Measurements from ENCODE around the gene KSR2.

Gene KSR2

DNA sequence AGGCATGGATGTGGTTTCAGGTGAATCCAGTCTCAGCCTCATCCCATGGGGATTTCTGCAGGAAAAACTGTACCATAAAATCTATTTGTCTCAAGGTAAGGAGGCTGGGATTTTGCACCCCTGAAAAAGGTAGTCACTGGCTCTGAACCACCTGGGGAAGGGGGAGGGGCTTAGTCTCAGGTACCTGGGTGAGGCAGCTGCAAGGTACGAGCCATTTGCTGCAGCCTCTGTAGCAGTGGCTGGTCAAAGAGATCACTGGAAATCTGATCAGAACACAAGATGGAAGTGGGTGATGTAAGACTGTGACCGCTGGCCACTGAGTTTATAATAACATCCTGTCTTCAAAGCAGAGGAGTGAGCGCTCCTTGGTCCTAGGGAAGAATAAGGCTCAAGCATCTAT lies 397.5 kb downstream of the KSR2 start:
- DNase-seq, result no peak

DNA sequence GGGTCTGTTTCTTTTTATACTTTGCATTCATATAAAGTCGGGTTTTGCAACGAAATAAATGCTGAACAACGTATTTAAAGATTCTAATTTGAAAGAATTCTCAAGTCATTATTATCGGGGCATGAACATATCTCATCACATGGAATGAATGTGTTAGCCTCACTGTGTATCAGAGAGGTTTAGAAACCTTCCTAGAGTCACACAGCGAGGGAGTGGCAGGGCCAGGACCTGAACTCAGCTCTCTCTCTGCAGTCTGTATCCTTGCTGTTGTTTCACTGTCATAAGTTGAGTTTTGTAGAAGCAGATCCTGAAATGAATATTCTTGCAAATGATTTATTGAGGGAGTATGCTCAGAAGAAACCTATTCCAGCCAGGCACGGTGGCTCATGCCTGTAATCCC lies 398.2 kb downstream of the KSR2 start:
- no peak for DNase-seq

DNA sequence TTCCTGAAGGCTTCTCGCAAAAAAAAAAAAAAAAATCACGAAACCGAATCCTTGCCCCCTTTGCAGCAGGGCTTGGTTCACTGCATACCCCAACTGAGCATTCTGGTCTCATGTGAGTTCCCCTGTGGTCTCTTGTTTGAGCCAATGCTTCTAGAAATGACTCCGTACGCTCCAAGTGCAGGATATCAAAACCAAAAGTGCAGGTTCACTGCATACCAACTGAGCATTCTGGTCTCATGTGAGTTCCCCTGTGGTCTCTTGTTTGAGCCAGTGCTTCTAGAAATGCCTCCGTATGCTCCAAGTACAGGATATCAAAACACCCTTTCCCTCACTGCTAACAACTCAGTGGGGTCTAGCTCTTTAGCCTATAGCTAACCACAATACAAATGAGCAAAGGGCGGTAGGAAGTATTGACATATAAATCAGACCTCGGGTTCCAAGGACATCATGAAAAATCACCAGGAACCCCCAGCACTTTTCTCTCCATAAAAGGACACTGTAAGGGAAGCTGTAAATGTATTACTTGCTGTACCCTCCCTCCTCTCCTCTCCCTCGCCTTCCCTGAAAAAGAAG lies 401.1 kb downstream of the KSR2 start:
- DNase-seq, result no peak

DNA sequence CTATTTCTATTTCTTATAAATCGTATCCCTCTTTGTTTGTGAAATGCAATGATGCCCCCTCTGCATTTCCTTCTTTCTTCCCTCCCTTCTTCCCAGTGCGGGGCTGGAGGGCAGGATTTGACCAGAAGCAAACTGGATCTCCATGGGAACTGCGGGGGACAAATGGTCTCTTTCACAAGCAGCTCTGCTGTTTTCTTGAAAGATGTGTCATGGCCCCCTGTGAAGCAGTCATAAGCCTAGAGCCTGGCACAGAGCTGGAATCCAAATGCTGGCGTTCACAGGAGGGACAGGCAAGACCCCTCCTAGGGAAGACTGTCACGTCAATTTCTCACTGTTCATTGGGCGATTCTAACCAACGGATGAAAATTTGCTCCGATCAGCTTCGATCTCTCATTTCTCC lies 403.9 kb downstream of the KSR2 start:
- DNase-seq, result peak; percentile 46

DNA sequence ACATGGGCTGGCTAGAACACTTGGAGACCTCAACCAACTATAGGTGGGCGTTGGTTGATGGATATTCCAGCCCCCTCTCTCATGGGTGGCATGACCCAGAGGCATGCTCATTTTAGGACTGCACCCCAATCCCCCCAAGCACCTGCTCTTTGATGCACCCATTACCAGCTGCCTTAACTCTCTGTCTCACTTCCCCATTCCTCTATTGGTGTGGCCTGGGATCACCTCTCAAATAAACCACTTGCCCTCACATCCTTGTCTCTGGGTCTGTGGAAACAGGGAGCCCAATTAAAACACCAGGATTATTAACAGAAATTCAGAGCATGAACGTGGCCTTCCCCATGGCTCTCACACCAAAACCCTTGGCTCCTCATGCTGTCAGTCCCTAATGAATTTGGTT lies 405.1 kb downstream of the KSR2 start:
- no peak for DNase-seq

DNA sequence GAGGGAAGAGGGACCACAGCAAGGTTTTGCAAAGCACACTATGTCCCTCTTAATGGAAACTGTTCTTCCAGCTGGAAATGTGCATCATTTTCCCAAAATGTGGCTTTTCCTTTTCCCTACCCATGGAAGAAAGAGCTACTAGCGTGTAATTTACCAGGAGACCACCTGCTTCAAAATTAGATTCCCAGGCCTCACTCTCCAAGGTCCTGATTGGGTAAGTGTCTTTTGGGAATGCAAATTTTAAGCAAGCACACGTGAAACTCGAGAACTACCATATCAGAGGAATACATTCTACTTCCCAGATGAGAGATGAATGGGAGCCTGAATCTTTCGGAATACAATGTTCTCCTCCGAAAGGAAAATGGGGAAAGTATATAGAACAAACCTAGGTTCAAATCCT lies 405.8 kb downstream of the KSR2 start:
- DNase-seq, result no peak

DNA sequence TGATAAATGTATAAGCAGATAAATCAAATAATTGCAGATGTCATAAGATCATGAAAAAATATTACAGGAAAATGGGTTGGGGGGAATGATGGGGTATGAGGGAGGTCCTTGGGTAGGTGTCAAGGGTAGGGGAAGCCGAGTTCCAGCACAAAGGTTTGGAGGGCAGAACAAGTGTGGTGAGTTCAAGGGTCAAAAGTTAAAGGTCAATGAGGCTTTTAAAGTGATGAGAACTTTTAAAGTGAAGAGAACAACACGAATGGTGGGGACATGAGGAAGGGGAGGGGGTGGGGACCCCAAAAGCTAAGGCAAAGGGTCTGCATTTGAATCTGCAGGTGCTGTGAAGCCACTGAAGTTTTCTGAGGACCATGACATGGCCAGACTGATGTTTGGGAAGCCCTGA lies 406.8 kb downstream of the KSR2 start:
- DNase-seq, result no peak

DNA sequence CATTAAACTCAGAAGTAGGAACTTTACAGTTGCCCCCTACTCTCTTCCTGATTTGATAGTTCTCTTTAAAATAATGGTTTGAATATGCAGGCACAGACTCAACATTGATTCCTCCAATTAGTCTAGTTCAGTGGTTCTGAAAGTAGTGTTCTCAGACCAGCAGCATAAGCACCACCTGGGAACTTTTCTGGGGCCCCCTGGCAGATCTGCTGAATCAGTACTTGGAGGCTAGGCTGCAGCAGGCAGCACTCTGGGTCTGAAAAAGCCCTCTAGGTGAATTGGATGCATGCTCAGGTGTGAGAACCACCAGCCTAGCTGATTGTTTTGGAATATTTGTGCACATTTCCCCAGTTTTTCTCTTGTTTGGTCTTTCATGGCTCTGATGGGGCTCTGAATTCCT lies 408.8 kb downstream of the KSR2 start:
- no peak for DNase-seq

DNA sequence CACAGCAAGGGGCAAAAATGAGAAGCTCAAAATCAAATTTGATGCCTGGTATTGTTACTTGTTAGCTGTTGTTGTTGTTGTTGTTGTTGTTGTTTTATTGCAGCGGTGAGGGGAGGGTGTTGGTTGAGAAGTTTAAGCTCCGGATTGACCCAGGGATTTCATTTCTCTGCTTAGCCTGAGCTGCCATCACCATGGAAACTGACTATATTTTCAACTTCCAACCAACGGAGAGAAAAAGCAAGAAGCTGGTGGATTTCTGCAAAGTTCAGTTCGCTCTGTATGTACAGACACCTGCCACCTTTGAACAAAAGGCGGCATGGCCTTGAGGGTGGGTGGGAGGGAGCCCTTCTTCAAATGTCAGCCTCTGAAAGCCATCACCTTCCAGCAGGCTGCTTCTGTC lies 412.9 kb downstream of the KSR2 start:
- no peak for DNase-seq

DNA sequence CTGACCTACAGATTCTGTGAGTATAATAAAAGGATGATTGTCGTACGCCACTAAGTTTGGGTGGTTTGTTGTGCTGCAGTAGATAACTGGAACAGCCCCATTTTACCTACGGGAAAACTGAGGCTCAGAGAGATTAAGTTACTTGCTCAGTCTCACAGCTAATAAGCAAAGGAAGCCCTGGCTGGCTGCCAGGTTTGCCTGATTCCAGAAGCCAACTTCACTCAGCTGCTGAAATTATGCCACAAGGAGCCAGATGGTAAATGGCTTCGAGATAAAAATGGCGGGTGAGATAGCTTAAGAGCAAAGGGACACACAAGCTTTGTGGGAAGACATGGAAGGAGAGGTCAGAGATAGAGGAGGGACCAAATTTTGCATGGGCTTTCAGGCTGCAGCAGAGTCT lies 415.8 kb downstream of the KSR2 start:
- no peak for DNase-seq

DNA sequence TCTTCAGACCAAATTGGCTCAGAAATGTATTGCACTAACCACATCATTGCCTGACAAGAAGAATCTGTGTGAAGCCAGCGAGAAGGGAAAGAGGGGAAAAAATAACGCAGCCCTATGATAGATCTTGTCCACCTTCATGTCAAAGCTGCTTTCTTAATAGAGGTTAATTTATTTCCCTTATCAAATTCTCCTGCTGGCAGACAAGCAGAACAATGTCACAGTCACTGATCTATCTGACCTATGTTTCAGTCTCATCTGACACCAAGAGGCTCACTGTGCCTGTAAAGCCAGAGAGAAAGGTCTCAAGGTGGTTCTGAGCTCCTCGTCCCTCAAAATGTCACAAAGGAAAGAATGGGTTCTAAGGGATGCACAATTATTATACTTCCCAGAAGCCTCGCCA lies 417.1 kb downstream of the KSR2 start:
- no peak for DNase-seq

DNA sequence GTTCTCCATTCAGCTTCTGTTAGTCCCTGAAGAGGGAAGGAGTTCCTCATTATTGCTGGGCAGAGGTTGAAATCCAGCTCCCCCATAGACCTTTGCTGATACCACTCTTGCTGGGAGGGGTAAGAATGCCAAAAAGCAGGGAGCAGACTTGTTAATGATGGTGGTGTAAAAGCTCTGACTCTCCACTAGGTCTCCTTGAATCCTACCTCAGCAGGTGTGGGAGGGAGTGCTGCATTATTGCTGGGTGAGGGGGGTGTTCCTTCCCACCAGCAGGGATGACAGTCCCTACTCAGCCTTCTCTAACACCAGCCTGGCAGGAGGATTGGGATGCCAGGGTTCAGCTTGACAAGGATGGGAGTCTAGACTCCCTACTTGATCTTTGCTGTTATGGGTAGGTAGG lies 421.6 kb downstream of the KSR2 start:
- no peak for DNase-seq

DNA sequence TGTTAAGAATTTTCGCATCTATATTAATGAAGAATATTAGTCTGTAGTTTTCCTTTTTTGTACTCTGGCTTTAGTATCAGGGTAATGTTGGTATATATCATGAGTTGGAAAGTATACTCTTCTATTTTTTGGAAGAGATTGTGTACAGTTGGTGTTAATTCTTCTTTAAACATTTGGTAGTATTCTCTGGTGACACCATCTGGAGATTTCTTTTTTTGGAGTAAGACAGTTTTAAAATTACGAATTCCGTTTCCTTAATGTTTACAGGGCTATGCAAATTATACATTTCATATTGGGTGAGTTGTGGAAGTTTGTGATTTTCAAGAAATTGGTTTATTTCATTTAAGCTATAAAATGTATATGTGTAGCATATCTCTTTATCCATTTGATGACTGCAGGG lies 423.6 kb downstream of the KSR2 start:
- DNase-seq, result no peak

DNA sequence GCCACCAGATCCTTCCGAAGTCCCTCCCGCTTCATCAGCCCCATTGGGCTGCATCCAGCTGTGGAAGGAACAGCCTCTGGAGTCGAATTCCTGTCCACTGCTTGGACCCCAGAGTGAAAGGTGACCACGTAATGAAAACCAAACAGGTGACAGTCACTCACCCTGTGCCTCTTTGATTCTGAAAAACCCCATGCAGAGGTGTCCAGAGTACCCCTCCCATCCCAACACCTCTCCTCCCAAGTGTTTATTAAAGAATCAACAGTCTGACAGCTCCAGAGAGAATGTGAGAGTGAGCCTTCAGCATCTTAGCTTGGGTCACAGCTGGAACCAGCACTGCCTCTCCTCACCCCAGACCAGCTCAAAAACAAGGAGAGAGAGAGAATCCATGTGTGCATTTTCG lies 428.8 kb downstream of the KSR2 start:
- no peak for DNase-seq

DNA sequence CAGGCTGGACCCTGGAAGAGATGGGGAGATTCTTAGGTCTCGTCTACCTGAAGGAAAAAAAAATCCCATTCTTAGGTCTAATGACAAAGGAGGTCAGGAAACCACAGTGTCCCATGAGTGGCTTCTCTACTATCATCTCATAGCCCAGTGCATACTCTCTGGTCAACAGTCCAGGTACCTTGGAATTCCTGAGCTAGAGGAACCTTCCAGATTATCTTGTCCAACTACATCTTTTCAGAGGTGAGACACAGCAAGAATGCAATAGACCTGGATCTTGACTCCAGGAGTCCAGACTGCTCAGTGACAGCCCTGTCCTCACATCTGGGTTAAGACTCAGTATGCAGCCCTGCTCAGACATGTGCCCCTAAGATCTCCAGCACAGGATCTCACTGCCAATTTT lies 429.9 kb downstream of the KSR2 start:
- no peak for DNase-seq

DNA sequence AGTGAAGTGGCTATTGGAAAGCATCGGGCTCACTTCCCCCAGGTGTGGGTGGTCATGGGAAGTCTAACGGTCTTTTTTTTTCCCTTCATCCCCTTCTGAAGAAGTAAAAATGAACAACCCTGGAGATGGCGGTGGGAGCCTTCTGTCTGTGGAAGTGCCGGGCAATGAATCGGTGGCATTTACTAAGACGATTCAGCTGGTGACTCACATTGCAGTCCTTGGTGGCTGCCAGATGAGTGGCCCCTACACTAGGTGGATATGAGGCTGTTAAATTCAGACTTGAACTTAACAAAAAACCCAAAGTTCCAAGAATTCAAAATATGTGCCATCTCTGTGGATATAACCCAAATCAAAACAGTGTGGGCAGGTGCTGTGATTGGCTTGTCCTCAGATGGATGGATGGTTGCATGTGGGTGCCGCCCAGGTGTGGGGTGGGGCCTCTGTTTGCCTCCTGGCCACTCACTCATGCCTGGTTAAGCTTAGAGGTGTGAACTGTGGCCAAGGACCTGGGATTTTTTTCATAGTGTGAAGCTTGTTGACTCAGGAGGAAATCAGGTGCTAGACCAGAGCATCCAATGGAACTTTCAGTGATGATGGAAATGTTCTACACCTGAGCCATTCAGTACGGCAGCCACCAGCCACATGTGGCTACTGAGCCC lies 430.6 kb downstream of the KSR2 start:
- DNase-seq, result no peak

DNA sequence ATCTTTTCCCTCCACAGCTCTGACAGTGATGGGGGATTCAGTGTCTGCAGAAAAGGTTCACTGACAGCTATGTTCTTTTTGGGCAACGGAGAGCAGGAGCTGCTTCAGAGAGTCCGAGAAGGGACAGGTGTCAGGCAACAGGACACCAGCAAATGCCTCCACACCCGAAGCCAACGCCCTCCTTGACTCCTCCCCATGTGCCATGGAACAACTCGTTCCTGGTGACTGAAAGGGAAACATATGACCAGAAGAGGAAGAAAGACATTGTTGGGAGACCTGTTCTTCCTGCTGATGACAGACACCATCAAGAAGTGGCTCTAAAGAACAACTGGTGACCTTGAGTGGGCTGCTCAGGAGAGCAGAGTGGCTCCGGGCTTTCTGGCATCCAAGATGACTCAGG lies 435.1 kb downstream of the KSR2 start:
- no peak for DNase-seq

DNA sequence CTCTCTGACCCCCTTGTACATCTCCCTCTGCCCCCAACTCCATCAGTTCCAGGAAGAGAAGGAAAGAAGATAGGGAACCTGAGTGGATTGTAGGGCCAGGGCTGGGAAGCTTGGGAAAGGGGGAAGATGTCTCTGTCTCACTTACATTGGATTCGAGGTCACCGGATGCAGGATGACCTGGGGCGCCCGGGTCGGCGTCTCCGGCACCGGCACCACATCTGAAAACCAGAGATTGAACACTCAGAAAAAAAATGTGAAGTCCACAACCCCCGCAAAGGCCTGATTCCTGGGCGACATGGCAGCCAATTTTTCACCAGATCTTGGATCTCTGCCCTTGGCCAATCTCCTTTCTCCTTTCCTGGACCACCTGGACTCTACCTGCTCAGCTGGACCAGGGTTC lies 438.0 kb downstream of the KSR2 start:
- no peak for DNase-seq

DNA sequence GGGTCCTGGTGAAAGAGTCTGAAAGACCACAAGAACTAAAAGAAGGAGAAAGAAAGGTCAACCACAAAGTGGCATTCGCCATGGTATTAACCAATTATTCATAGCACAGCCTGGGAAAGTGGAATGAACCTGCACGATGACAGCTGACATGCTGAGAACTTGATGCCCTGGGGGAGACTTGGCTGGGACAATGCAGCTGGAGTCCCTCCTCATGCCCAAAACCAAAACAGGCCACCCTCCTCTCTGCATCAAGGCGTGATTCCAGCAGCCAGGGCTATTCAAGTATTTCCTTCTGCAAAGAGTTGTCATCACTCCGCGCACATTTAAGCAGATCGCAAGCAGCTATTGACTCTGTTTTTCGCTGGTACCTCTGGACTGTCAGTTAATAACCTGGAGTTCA lies 440.3 kb downstream of the KSR2 start:
- no peak for DNase-seq

DNA sequence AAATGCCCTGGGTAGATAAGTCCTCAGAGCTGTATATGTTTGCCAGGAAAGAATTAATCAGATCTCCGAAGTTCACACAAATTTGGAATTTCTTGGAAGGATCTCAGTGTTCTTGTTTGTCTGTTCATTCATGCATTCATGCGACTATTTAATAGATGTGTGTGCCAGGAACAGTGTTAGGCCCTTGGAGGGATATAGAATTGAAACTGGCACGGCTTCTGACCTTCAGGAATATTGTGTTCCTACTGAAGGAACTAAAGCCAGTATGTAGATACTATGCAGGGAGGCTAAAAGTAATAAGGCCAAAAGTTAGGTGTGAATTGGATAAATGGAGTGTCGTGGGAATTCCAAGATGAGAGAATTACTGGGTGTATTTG lies 441.3 kb downstream of the KSR2 start:
- DNase-seq, result no peak

DNA sequence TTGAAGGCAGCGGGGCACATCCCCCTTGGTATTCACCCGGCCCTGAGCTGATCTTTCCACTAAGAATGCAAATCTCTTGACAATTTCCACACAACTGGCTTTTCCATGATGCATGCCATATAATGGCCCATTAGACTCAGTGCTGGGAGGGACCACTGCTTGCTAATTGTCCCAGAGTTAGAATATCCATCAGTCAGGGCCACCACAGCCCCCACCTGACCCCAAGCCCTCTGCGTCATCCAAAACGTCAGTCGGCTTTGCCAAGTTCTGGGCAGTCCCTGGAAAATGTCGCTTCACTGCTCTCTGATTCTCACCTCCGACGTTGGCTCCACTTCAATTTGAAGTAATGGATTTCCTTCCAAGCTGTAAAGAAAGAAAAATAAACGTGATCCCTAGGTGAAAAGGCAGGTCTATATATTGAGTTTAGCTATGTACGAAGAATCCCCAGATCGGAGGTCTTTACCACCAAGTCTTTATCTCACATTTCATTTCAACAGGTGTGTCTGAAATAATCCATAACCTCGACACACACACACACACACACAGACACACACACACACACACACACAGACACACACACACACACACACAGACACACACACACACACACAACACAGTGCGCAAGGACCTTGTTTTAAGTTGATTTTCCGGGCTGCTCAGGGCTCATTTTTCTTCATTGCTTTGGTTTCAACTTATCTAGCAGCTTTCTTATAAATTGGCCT lies 441.9 kb downstream of the KSR2 start:
- no peak for DNase-seq

DNA sequence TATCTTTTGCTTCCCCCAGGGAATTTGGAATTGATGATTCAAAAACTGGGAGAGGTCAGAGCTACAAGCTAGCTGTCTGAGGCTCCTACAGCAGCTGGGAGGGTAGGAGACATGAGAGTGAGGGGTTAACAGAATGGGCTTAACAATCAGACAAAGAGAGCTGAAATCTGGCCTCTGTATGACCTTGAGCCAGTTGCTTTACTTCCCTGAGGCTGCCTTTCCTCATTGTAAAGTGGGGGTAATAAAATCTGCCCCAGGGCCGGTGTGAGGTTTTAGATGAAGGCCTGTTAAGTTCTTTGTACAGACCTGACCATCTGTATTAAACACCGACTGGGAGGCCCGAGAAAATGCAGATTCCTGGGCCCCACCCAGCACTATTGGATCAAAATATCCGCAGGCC lies 443.0 kb downstream of the KSR2 start:
- no peak for DNase-seq

DNA sequence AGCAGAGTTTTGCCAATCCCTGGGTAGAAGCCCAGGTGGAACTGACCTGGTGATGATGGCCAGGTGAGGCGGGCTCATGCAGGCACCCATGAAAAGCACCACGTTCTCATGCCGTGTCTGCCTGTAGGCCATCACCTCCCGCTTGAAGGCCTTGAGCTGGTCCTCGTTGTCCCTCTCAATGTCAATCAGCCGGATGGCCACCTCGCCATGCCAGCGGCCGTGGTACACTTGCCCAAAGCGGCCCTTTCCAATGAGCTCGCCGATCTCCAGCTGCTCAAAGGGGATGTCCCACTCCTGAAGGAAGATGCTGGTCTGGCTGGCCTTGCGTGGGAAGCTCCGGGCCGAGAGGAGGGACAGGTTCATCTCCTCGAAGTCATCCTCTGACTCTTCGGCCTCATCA lies 444.0 kb downstream of the KSR2 start:
- DNase-seq, result no peak

DNA sequence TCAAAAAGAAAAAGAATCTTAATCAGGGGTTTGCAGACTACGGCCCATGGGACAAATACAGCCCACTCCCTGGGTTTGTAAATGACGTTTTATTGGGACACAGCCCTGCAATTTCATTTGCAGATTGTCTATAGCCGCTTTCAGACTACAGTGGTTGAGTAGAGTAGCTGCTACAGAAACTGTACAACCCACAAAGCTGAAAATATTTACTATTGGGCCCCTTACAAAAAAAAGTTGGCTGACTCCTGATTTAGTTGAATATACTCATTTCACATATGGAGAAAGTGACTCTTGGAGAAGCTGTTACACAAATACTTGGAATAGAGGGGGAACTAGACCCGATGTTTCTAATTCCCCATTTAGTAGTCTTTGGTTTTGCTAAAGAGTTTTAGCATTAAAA lies 444.8 kb downstream of the KSR2 start:
- no peak for DNase-seq

DNA sequence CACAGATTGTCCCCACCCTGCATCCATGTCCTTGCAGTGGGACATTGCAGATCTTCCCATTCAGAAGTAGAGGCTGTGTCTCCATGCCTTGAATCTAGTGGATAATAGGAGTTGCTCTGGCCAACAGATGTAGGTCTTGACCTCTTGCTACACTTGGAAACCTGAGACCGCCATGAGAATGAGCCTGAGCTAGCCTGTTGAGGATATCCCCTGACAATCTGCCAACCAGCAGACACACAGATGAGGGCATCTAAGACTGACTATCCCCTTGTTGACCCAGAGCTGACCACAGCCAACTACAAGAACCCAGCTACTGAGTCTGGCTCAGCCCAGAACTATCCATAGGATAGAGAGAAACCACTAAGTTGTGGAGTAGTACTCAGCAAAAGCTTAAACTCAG lies 446.2 kb downstream of the KSR2 start:
- no peak for DNase-seq
